ENCODE results near the gene E2F6. TPM values are rescaled to one million over a fixed set of nuclear protein-coding genes. Genes with fewer than 3 reads are reported as not detected.

E2F6 gene
- polyA plus RNA-seq, 1 donor from 2014 or later = 39.1 TPM

DNA sequence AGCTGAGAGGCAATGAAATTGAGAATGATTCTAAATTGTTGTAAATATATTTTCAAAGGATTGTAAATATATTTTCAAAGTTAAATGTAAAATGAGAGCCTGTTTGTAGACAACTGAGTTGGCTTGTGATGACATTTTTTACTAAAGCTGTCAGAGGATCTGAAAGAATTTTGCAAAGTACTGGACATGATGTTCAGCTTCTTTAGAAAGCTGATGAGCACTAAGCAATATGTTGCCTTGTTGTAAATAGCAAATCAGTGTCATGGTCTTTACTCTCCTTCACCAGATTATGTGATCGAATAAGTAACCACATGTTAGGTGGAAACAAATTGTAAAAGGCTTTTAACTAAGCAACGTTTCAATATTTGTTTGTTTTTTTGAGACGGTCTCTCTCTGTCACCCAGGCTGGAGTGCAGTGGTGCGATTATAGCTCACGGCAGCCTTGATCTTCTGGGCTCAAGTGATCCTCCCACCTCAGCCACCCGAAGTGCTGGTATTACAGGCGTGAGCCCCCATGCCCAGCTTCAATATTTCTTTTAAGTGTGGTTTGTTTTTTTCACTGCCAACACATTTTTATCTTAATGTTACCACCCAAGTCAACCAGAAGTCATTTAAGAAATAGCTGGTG is 44.0 kb downstream of the E2F6 start:
- TF ChIP-seq EP300 (conservative IDR thresholded peaks at IDR 0.05; ENCODE audit: poor library complexity, severe bottlenecking) = no peak
- no peaks in the 10 kb centered on the region for H3K9me2 ChIP-seq (ENCODE audit: insufficient read depth, low read length)
- no peak overlapping the region for H3K4me2 ChIP-seq (ENCODE audit: low read length)
- H3K4me3 ChIP-seq (ENCODE audit: low read length) = no peak overlapping the region
- no peak overlapping the region for H3K27ac ChIP-seq (ENCODE audit: low read length)
- no peaks in the 10 kb centered on the region for H4K20me1 ChIP-seq (ENCODE audit: insufficient read depth)
- H3K79me2 ChIP-seq (replicated peaks; ENCODE audit: insufficient read depth, low read length) = no peaks in the 10 kb centered on the region
- no peak overlapping the region for H2AFZ ChIP-seq (ENCODE audit: low read depth, low read length)
- H3K27me3 ChIP-seq (ENCODE audit: insufficient read depth, low read depth, low read length) = no peaks in the 10 kb centered on the region
- H3K9me3 ChIP-seq (ENCODE audit: low read length) = no peaks in the 10 kb centered on the region
- H3F3A ChIP-seq (ENCODE audit: insufficient read depth, low read length, poor library complexity, severe bottlenecking) = no peaks in the 10 kb centered on the region
- H3K9ac ChIP-seq (ENCODE audit: low read length) = no peak overlapping the region
- H3K36me3 ChIP-seq (ENCODE audit: insufficient read depth, low read length) = no peaks in the 10 kb centered on the region

DNA sequence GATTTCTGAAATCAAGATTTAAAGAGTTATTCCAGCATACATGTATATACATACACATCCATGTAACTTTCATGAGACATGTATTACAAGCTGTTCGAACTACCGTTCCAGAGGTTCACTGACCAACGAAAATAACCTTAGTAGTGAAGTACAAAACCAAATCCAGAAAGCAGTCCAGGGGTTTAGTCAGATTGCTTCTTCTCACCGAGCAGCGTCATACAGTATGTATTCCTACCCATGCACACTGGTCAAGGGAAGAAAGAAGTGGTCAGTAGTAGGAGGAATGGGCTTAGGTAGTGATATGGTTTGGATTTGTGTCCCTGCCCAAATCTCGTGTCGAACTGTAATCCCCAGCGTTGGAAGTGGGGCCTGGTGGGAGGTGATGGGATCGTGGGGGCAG is 45.3 kb downstream of the E2F6 start:
- H3K9me2 ChIP-seq (ENCODE audit: insufficient read depth, low read length) = no peaks in the 10 kb centered on the region
- no peak overlapping the region for H3K4me2 ChIP-seq (ENCODE audit: low read length)
- no peak overlapping the region for H3K27ac ChIP-seq (ENCODE audit: low read length)
- TF ChIP-seq TAF1 (IDR thresholded peaks at IDR 0.05; ENCODE audit: low read depth) (no peak), SMC3 (conservative IDR thresholded peaks at IDR 0.05; ENCODE audit: poor library complexity) (no peak), MXI1 (conservative IDR thresholded peaks at IDR 0.05; ENCODE audit: poor library complexity, severe bottlenecking) (no peak), POLR2AphosphoS5 (IDR thresholded peaks at IDR 0.05) (no peak), EZH2 (IDR thresholded peaks at IDR 0.05; ENCODE audit: borderline replicate concordance, insufficient read depth, low read length, poor library complexity, severe bottlenecking) (no peak), EP300 (conservative IDR thresholded peaks at IDR 0.05; ENCODE audit: poor library complexity, severe bottlenecking) (no peak), RAD21 (conservative IDR thresholded peaks at IDR 0.05) (no peak)
- TF ChIP-seq, protein P1, sequence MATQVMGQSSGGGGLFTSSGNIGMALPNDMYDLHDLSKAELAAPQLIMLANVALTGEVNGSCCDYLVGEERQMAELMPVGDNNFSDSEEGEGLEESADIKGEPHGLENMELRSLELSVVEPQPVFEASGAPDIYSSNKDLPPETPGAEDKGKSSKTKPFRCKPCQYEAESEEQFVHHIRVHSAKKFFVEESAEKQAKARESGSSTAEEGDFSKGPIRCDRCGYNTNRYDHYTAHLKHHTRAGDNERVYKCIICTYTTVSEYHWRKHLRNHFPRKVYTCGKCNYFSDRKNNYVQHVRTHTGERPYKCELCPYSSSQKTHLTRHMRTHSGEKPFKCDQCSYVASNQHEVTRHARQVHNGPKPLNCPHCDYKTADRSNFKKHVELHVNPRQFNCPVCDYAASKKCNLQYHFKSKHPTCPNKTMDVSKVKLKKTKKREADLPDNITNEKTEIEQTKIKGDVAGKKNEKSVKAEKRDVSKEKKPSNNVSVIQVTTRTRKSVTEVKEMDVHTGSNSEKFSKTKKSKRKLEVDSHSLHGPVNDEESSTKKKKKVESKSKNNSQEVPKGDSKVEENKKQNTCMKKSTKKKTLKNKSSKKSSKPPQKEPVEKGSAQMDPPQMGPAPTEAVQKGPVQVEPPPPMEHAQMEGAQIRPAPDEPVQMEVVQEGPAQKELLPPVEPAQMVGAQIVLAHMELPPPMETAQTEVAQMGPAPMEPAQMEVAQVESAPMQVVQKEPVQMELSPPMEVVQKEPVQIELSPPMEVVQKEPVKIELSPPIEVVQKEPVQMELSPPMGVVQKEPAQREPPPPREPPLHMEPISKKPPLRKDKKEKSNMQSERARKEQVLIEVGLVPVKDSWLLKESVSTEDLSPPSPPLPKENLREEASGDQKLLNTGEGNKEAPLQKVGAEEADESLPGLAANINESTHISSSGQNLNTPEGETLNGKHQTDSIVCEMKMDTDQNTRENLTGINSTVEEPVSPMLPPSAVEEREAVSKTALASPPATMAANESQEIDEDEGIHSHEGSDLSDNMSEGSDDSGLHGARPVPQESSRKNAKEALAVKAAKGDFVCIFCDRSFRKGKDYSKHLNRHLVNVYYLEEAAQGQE (IDR thresholded peaks at IDR 0.05; ENCODE audit: borderline replicate concordance) = no peak
- H3K79me2 ChIP-seq (replicated peaks; ENCODE audit: insufficient read depth, low read length) = no peaks in the 10 kb centered on the region
- H3K4me3 ChIP-seq (ENCODE audit: low read length) = no peak overlapping the region
- no peak overlapping the region for H3K9ac ChIP-seq (ENCODE audit: low read length)
- no peaks in the 10 kb centered on the region for H3K9me3 ChIP-seq (ENCODE audit: low read length)
- H3F3A ChIP-seq (ENCODE audit: insufficient read depth, low read length, poor library complexity, severe bottlenecking) = no peaks in the 10 kb centered on the region
- no peaks in the 10 kb centered on the region for H4K20me1 ChIP-seq (ENCODE audit: insufficient read depth)
- no peak overlapping the region for H2AFZ ChIP-seq (ENCODE audit: low read depth, low read length)
- H3K36me3 ChIP-seq (ENCODE audit: insufficient read depth, low read length) = no peaks in the 10 kb centered on the region
- no peaks in the 10 kb centered on the region for H3K27me3 ChIP-seq (ENCODE audit: insufficient read depth, low read depth, low read length)

DNA sequence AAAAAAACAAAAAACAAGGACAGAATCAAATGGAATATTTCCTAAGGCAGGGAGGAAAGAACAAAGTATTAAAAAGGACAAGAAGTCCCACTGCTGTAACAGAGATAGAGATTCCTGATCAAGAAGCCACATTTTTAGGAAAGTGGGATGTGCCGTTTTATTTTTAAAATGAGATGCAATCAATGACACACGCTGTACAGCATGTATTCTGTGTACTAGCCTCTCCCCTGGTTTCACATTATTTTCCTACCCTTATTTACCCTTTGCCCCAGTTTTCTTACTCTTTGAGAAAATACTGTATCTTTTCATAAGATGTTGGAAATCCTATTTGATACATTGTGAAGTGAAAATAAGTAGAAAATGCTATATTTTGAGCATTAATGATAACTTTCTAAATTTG is 45.8 kb downstream of the E2F6 start:
- no peak overlapping the region for H3K9ac ChIP-seq (ENCODE audit: low read length)
- H3K4me2 ChIP-seq (ENCODE audit: low read length) = no peak overlapping the region
- H2AFZ ChIP-seq (ENCODE audit: low read depth, low read length) = no peak overlapping the region
- no peaks in the 10 kb centered on the region for H3K9me2 ChIP-seq (ENCODE audit: insufficient read depth, low read length)
- no peaks in the 10 kb centered on the region for H3K79me2 ChIP-seq (replicated peaks; ENCODE audit: insufficient read depth, low read length)
- no peaks in the 10 kb centered on the region for H3F3A ChIP-seq (ENCODE audit: insufficient read depth, low read length, poor library complexity, severe bottlenecking)
- H3K27ac ChIP-seq (ENCODE audit: low read length) = no peak overlapping the region
- H3K4me3 ChIP-seq (ENCODE audit: low read length) = no peak overlapping the region
- no peaks in the 10 kb centered on the region for H3K36me3 ChIP-seq (ENCODE audit: insufficient read depth, low read length)
- H3K9me3 ChIP-seq (ENCODE audit: low read length) = no peaks in the 10 kb centered on the region
- TF ChIP-seq, protein P2, sequence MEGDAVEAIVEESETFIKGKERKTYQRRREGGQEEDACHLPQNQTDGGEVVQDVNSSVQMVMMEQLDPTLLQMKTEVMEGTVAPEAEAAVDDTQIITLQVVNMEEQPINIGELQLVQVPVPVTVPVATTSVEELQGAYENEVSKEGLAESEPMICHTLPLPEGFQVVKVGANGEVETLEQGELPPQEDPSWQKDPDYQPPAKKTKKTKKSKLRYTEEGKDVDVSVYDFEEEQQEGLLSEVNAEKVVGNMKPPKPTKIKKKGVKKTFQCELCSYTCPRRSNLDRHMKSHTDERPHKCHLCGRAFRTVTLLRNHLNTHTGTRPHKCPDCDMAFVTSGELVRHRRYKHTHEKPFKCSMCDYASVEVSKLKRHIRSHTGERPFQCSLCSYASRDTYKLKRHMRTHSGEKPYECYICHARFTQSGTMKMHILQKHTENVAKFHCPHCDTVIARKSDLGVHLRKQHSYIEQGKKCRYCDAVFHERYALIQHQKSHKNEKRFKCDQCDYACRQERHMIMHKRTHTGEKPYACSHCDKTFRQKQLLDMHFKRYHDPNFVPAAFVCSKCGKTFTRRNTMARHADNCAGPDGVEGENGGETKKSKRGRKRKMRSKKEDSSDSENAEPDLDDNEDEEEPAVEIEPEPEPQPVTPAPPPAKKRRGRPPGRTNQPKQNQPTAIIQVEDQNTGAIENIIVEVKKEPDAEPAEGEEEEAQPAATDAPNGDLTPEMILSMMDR (IDR thresholded peaks at IDR 0.05; ENCODE audit: poor library complexity, severe bottlenecking) = no peak
- TF ChIP-seq EP300 (conservative IDR thresholded peaks at IDR 0.05; ENCODE audit: poor library complexity, severe bottlenecking) (no peak), EZH2 (IDR thresholded peaks at IDR 0.05; ENCODE audit: borderline replicate concordance, insufficient read depth, low read length, poor library complexity, severe bottlenecking) (no peak), RAD21 (conservative IDR thresholded peaks at IDR 0.05) (no peak), POLR2AphosphoS5 (IDR thresholded peaks at IDR 0.05) (no peak), SMC3 (conservative IDR thresholded peaks at IDR 0.05; ENCODE audit: poor library complexity) (no peak), TAF1 (IDR thresholded peaks at IDR 0.05; ENCODE audit: low read depth) (no peak), MXI1 (conservative IDR thresholded peaks at IDR 0.05; ENCODE audit: poor library complexity, severe bottlenecking) (no peak)
- TF ChIP-seq, protein P1 (IDR thresholded peaks at IDR 0.05; ENCODE audit: borderline replicate concordance) = no peak
- no peaks in the 10 kb centered on the region for H3K27me3 ChIP-seq (ENCODE audit: insufficient read depth, low read depth, low read length)
- H4K20me1 ChIP-seq (ENCODE audit: insufficient read depth) = no peaks in the 10 kb centered on the region

Measured in neural cell (in vitro differentiated cells).